GM12878 (cell line): ENCODE data around the gene SGO1. TPM values are rescaled to one million over a fixed set of nuclear protein-coding genes. Genes with fewer than 3 reads are reported as not detected.

Experiments used
- ATAC-seq: fragments of 200-7000 bp; cut with Tn5 transposase; 3 replicates; pipeline ENCODE4 v1.9.1; 2020; ENCODE audit warnings: mild to moderate bottlenecking, moderate library complexity
- BruUV-seq: library from RNA; stranded (reverse); fragments of 400-500 nt; replicated peaks from 2 replicates; lab custom pipeline; 2021; lab: Mats Ljungman, UMichigan
- CTCF ChIA-PET: fragments of 300-600 bp; sonication (Branson Sonifier 250); formaldehyde crosslinking; extraction: SDS; loops from one replicate; lab custom pipeline; 2021; ENCODE audit warnings: inconsistent platforms; lab: Yijun Ruan, JAX
- POLR2A ChIA-PET: fragments of 350-600 bp; formaldehyde crosslinking; extraction: SDS; loops from one replicate; lab custom pipeline; 2021; ENCODE audit warnings: inconsistent platforms; lab: Charles Lee
- RAD21 ChIA-PET: fragments of 300-600 bp; sonication (Branson Sonifier 250); formaldehyde crosslinking; loops from one replicate; lab custom pipeline; 2023; ENCODE audit warnings: antibody characterized with exemption; ENCODE audit not compliant: unreplicated experiment; lab: Charles Lee
- SMC1A ChIA-PET: fragments of 300-600 bp; sonication (Branson Sonifier 250); formaldehyde crosslinking; loops from one replicate; lab custom pipeline; 2023; ENCODE audit not compliant: unreplicated experiment, uncharacterized antibody; lab: Charles Lee
- DNase-seq: peaks from one replicate; pipeline ENCODE4 v3.0.0-alpha.2; 2011; ENCODE audit warnings: low read depth, low spot score
- FAIRE-seq: peaks from 3 replicates; lab custom pipeline; 2011; peaks lifted over from hg19 to GRCh38; lab: Jason Lieb, UNC
- H2AFZ ChIP-seq: 2 replicates; pipeline ENCODE4 v1.6.0; 2011; ENCODE audit warnings: low read depth, low read length, control low read depth; ENCODE audit not compliant: control insufficient read depth
- H3K27ac ChIP-seq: 2 replicates; pipeline ENCODE4 v1.5.1; 2011; ENCODE audit warnings: control low read depth; ENCODE audit not compliant: control insufficient read depth, insufficient read depth
- H3K27me3 ChIP-seq, 2 experiments: replicated peaks in 1 of 2; 2 replicates each; pipeline versions ENCODE4 v1.6.0 to v1.6.1; 2011; ENCODE audit warnings: low read length in 1 of 2; ENCODE audit not compliant: control insufficient read depth in 2 of 2, insufficient read depth in 2 of 2
- H3K36me3 ChIP-seq, 2 experiments: 2 replicates each; pipeline ENCODE4 v1.5.1; 2011; ENCODE audit warnings: low read length in 1 of 2; ENCODE audit not compliant: control insufficient read depth in 2 of 2, insufficient read depth in 2 of 2
- H3K4me1 ChIP-seq: 2 replicates; pipeline ENCODE4 v1.6.1; 2011; ENCODE audit warnings: mild to moderate bottlenecking, low read length, moderate library complexity, mixed read lengths; ENCODE audit not compliant: control insufficient read depth, insufficient read depth
- H3K4me2 ChIP-seq: 2 replicates; pipeline ENCODE4 v1.6.0; 2011; ENCODE audit warnings: control low read depth; ENCODE audit not compliant: control insufficient read depth, insufficient read depth
- H3K4me3 ChIP-seq: fragments of 200-600 bp; sonication (generic); 2 replicates; pipeline ENCODE4 v1.5.1; 2016
- H3K79me2 ChIP-seq: 2 replicates; pipeline ENCODE4 v1.6.0; 2011; ENCODE audit warnings: low read length; ENCODE audit not compliant: control insufficient read depth, insufficient read depth
- H3K9ac ChIP-seq: 2 replicates; pipeline ENCODE4 v1.8.0; 2011; ENCODE audit warnings: low read length, control low read depth, mixed read lengths; ENCODE audit not compliant: control insufficient read depth, insufficient read depth
- H3K9me3 ChIP-seq: replicated peaks from 3 replicates; pipeline ENCODE4 v1.5.1; 2011; ENCODE audit warnings: mild to moderate bottlenecking, low read length; ENCODE audit not compliant: control insufficient read depth, insufficient read depth
- H4K20me1 ChIP-seq: 2 replicates; pipeline ENCODE4 v1.6.0; 2011; ENCODE audit not compliant: control insufficient read depth, insufficient read depth
- CEBPZ ChIP-seq: fragments of 150-350 bp; IDR thresholded peaks from 2 replicates; pipeline ENCODE4 v1.6.1; 2016; ENCODE audit warnings: low read depth, low read length
- CUX1 ChIP-seq: IDR thresholded peaks from 2 replicates; pipeline ENCODE4 v1.6.1; 2012; ENCODE audit warnings: improper control_type of control experiment, low read depth, low read length; ENCODE audit not compliant: insufficient replicate concordance
- FOXK2 ChIP-seq: fragments of 450-650 bp; IDR thresholded peaks from 2 replicates; pipeline ENCODE4 v1.6.1; 2017; ENCODE audit warnings: mild to moderate bottlenecking, moderate library complexity
- JUND ChIP-seq: IDR thresholded peaks from 2 replicates; pipeline ENCODE4 v1.6.1; 2012; ENCODE audit warnings: low read depth, mild to moderate bottlenecking, low read length, improper control_type of control experiment, moderate library complexity
- MYC ChIP-seq: IDR thresholded peaks from 2 replicates; pipeline ENCODE4 v1.6.1; 2011; ENCODE audit warnings: mild to moderate bottlenecking, low read length, moderate library complexity, inconsistent platforms; ENCODE audit not compliant: insufficient read depth, insufficient replicate concordance, insufficient read length, severe bottlenecking
- POLR2A ChIP-seq: IDR thresholded peaks from 2 replicates; pipeline ENCODE4 v1.6.1; 2011; ENCODE audit warnings: low read depth, mild to moderate bottlenecking, low read length
- SMARCA5 ChIP-seq: fragments of 450-650 bp; IDR thresholded peaks from 2 replicates; pipeline ENCODE4 v1.6.1; 2017; ENCODE audit warnings: mild to moderate bottlenecking
- TCF3 ChIP-seq: IDR thresholded peaks from 2 replicates; pipeline ENCODE4 v1.6.1; 2012; ENCODE audit warnings: low read depth, mild to moderate bottlenecking, low read length, borderline replicate concordance; ENCODE audit not compliant: insufficient read depth
- ZNF274 ChIP-seq: IDR thresholded peaks from one replicate; pipeline ENCODE4 v1.8.0; 2011; ENCODE audit not compliant: insufficient read length, insufficient read depth
- WGBS: methylation state at CpG from one replicate; pipeline ENCODE4 v1.1.6; 2016; ENCODE audit warnings: low lambda C conversion rate; ENCODE audit not compliant: insufficient replicate concordance, insufficient coverage; ENCODE audit errors: missing lambda C conversion rate; 5-methylcytosine and 5-hydroxymethylcytosine counted together
- in situ Hi-C: fragments of 300-500 bp; cut with MboI; formaldehyde crosslinking; loops from 9 replicates; pipeline ENCODE4 v1.14.3; 2018; ENCODE audit warnings: mixed read lengths
- intact Hi-C: fragments of 100-400 bp; cut with micrococcal nuclease; formaldehyde crosslinking; loops from one replicate; pipeline ENCODE4 v1.14.2; 2022; ENCODE audit not compliant: unreplicated experiment
- polyA plus RNA-seq, 11 experiments: library from polyadenylated mRNA; depleted of rRNA in 4 of 11; unstranded in 6 of 11; stranded (reverse) in 5 of 11; fragments of >200 nt; fragmentation: Nextera tagmentation in 4 of 11; fragmentation: Illumina TruSeq in 1 of 11; extraction: Ambion mirVana in 4 of 11; extraction: Trizol in 1 of 11; gene quantifications; 1 replicate in 1 of 11; 2 replicates in 10 of 11; pipeline versions ENCODE4 v1.2.1 to v1.2.3, GENCODE V29; 2011 to 2016; ENCODE audit warnings: inconsistent platforms in 2 of 11, missing spikeins in 2 of 11, low read depth in 1 of 11
- total RNA-seq, 4 experiments: library from RNA; depleted of rRNA in 3 of 4; stranded (reverse); fragments of >200 nt in 3 of 4; fragmentation: Illumina TruSeq in 1 of 4; extraction: Trizol in 1 of 4; gene quantifications; 2 replicates each; pipeline versions ENCODE4 v1.2.1 to v1.2.3, GENCODE V29; 2013 to 2021

The SGO1 gene
- total and polyA plus RNA-seq, 10 of the 15 experiments (the other 5 are each of a cell fraction or from before 2014, with no cell fraction given), result 10.9 to 46.2 (median 17.6) TPM

GRCh38 chr3:20201143-20201542 is 15.1 kb upstream of the SGO1 start:
- Histone ChIP-seq H4K20me1 (no peaks in the 10 kb centered on the region), H3K9ac (no peak overlapping the region), H3K79me2 (no peaks in the 10 kb centered on the region), H3K4me3 (no peak overlapping the region), H3K4me2 (no peak overlapping the region), H3K27ac (no peak overlapping the region), H3K9me3 (no peaks in the 10 kb centered on the region; the same call in 1 of the 3 replicates), H3K4me1 (no peaks in the 10 kb centered on the region), H3K27me3 (no peaks in the 10 kb centered on the region), H3K36me3 (no peaks in the 10 kb centered on the region), H2AFZ (no peak overlapping the region)
- intact Hi-C loops, result no loop called here
- RAD21 ChIA-PET, result interaction anchor here (1.3 kb wide), 1 partner anchor 13 kb away, joined by 4 read pairs; no protein-coding TSS in a partner anchor
- FAIRE-seq (no peak), DNase-seq (no peak), ATAC-seq (no peak)
- no TSS peak for BruUV-seq
- in situ Hi-C loops, result no loop called here
- POLR2A ChIA-PET, result no interaction called here
- TF ChIP-seq JUND, result no peak
- CTCF ChIA-PET, result no interaction called here
- SMC1A ChIA-PET, result interaction anchor here (1.2 kb wide), 1 partner anchor 18 kb away, joined by 3 read pairs; no protein-coding TSS in a partner anchor

- FAIRE-seq (no peak), ATAC-seq (no peak), DNase-seq (no peak)
- WGBS, result 98% methylated on average over 3 of the region's 3 CpGs
- H3K4me3 ChIP-seq, result no peak overlapping the region
- ChIA-PET RAD21 (no interaction called here), CTCF (interaction anchor here (0.7 to 1.5 kb wide), 4 partner anchors 38 to 313 kb away, joined by 3 to 4 read pairs (median 3); no protein-coding TSS in a partner anchor), POLR2A (interaction anchor here (0.5 kb wide), 1 partner anchor 21 kb away, joined by 3 read pairs; no protein-coding TSS in a partner anchor), SMC1A (interaction anchor here (0.7 to 1.0 kb wide), 5 partner anchors 10 to 300 kb away, joined by 3 to 4 read pairs (median 3); partner anchors contain the start of gene SGO1)
- H3K9me3 ChIP-seq, result no peaks in the 10 kb centered on the region
- no peak overlapping the region for H3K27ac ChIP-seq
- H2AFZ ChIP-seq, result no peak overlapping the region
- no peak overlapping the region for H3K9ac ChIP-seq
- H3K4me1 ChIP-seq, result no peaks in the 10 kb centered on the region
- H3K79me2 ChIP-seq, result no peaks in the 10 kb centered on the region
- intact Hi-C loops (no loop called here), in situ Hi-C loops (no loop called here)
- H3K36me3 ChIP-seq, result no peaks in the 10 kb centered on the region
- BruUV-seq, result no TSS peak
- no peaks in the 10 kb centered on the region for H3K27me3 ChIP-seq
- H4K20me1 ChIP-seq, result no peaks in the 10 kb centered on the region
- no peak overlapping the region for H3K4me2 ChIP-seq
- TF ChIP-seq SMARCA5 (no peak), TCF3 (no peak), MYC (no peak), CUX1 (no peak), CEBPZ (no peak), ZNF274 (no peak), FOXK2 (no peak), POLR2A (no peak)
These were observed 11.8 kb upstream of the SGO1 start for GRCh38 chr3:20197775-20198174.
